Measurements from ENCODE around the gene KIF3C.

The KIF3C gene

GRCh38 chr2:25989154-25989553, 6.9 kb upstream of the KIF3C start:
- WGBS (ENCODE audit: extremely low coverage, insufficient coverage, low lambda C conversion rate) = no CpG with 5 or more reads among the region's 4 CpGs
- no peak overlapping the region for H2BK15ac ChIP-seq (replicated peaks; ENCODE audit: low read depth)
- no peak for DNase-seq
- no peak overlapping the region for H2BK120ac ChIP-seq (ENCODE audit: low read depth, low read length)
- H3K4me2 ChIP-seq (ENCODE audit: low read length) = no peak overlapping the region
- no peak overlapping the region for H2AK5ac ChIP-seq (ENCODE audit: low read length)
- no peaks in the 10 kb centered on the region for H3K79me1 ChIP-seq (ENCODE audit: low read length)
- no peak overlapping the region for H3K56ac ChIP-seq (ENCODE audit: low read length)
- H2BK5ac ChIP-seq (ENCODE audit: low read length) = no peak overlapping the region
- no peaks in the 10 kb centered on the region for H3K79me2 ChIP-seq (ENCODE audit: control insufficient read depth, insufficient read depth, low read length)
- no peak overlapping the region for H3K18ac ChIP-seq (ENCODE audit: low read length)
- H3K27me3 ChIP-seq (ENCODE audit: insufficient read depth, low read length, poor library complexity) = no peaks in the 10 kb centered on the region
- no peak overlapping the region for H3K27ac ChIP-seq (ENCODE audit: low read depth, low read length)
- H3K4ac ChIP-seq (ENCODE audit: low read depth, low read length) = no peak overlapping the region
- no peaks in the 10 kb centered on the region for H3K36me3 ChIP-seq (ENCODE audit: control insufficient read depth, insufficient read depth, low read length)
- no peak overlapping the region for H4K5ac ChIP-seq (ENCODE audit: low read length)
- no peak overlapping the region for H3K9ac ChIP-seq (ENCODE audit: low read length)
- no peaks in the 10 kb centered on the region for H3K4me1 ChIP-seq (ENCODE audit: control insufficient read depth, low read depth, low read length)
- H3K23ac ChIP-seq (ENCODE audit: low read length) = no peak overlapping the region
- H3K4me3 ChIP-seq (ENCODE audit: low read length) = no peak overlapping the region
- no peak overlapping the region for H4K8ac ChIP-seq (ENCODE audit: low read depth, low read length)

DNA sequence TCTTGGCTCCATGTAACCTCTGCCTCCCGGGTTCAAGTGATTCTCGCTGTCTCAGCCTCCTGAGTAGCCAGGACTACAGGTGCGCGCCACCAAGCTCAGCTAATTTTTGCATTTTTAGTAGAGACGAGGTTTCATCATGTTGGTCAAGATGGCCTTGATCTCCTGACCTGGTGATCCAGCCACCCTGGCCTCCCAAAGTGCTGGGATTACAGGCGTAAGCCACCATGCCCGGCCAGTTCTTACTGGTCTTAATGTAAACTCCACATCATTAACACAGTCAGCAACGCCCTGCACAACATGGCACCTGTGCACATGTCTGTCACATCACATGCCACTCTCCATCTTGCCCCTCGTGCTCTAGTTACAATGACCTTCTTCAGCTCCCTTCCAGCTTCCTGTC, 5.8 kb upstream of the KIF3C start:
- Histone ChIP-seq H3K27ac (ENCODE audit: low read depth, low read length) (no peak overlapping the region), H3K9ac (ENCODE audit: low read length) (no peak overlapping the region), H4K5ac (ENCODE audit: low read length) (no peak overlapping the region), H3K4me1 (ENCODE audit: control insufficient read depth, low read depth, low read length) (no peaks in the 10 kb centered on the region), H3K4ac (ENCODE audit: low read depth, low read length) (no peak overlapping the region), H3K4me2 (ENCODE audit: low read length) (no peak overlapping the region), H4K8ac (ENCODE audit: low read depth, low read length) (no peak overlapping the region), H3K79me1 (ENCODE audit: low read length) (no peaks in the 10 kb centered on the region), H2BK120ac (ENCODE audit: low read depth, low read length) (no peak overlapping the region), H3K23ac (ENCODE audit: low read length) (no peak overlapping the region), H3K79me2 (ENCODE audit: control insufficient read depth, insufficient read depth, low read length) (no peaks in the 10 kb centered on the region), H3K18ac (ENCODE audit: low read length) (no peak overlapping the region), H3K4me3 (ENCODE audit: low read length) (no peak overlapping the region), H2BK15ac (replicated peaks; ENCODE audit: low read depth) (no peak overlapping the region), H3K56ac (ENCODE audit: low read length) (no peak overlapping the region), H2AK5ac (ENCODE audit: low read length) (no peak overlapping the region), H3K27me3 (ENCODE audit: insufficient read depth, low read length, poor library complexity) (no peaks in the 10 kb centered on the region), H3K36me3 (ENCODE audit: control insufficient read depth, insufficient read depth, low read length) (no peaks in the 10 kb centered on the region), H2BK5ac (ENCODE audit: low read length) (no peak overlapping the region)
- no peak for DNase-seq
- WGBS (ENCODE audit: extremely low coverage, insufficient coverage, low lambda C conversion rate) = no CpG with 5 or more reads among the region's 9 CpGs

- no peak overlapping the region for H2BK15ac ChIP-seq (replicated peaks; ENCODE audit: low read depth)
- peaks cover 5% of the 10 kb centered on the region for H3K4me1 ChIP-seq (ENCODE audit: control insufficient read depth, low read depth, low read length)
- no peak overlapping the region for H2BK5ac ChIP-seq (ENCODE audit: low read length)
- H3K4me2 ChIP-seq (ENCODE audit: low read length) = no peak overlapping the region
- no peak overlapping the region for H3K56ac ChIP-seq (ENCODE audit: low read length)
- no peak overlapping the region for H4K8ac ChIP-seq (ENCODE audit: low read depth, low read length)
- H3K9ac ChIP-seq (ENCODE audit: low read length) = no peak overlapping the region
- H3K18ac ChIP-seq (ENCODE audit: low read length) = no peak overlapping the region
- H3K79me1 ChIP-seq (ENCODE audit: low read length) = peaks cover 15% of the 10 kb centered on the region
- no peak overlapping the region for H3K23ac ChIP-seq (ENCODE audit: low read length)
- no peak overlapping the region for H4K5ac ChIP-seq (ENCODE audit: low read length)
- no peaks in the 10 kb centered on the region for H3K27me3 ChIP-seq (ENCODE audit: insufficient read depth, low read length, poor library complexity)
- H3K79me2 ChIP-seq (ENCODE audit: control insufficient read depth, insufficient read depth, low read length) = peaks cover 17% of the 10 kb centered on the region
- H2BK120ac ChIP-seq (ENCODE audit: low read depth, low read length) = no peak overlapping the region
- DNase-seq = no peak
- no peak overlapping the region for H3K4ac ChIP-seq (ENCODE audit: low read depth, low read length)
- H3K36me3 ChIP-seq (ENCODE audit: control insufficient read depth, insufficient read depth, low read length) = no peaks in the 10 kb centered on the region
- no peak overlapping the region for H3K4me3 ChIP-seq (ENCODE audit: low read length)
- no peak overlapping the region for H2AK5ac ChIP-seq (ENCODE audit: low read length)
- no peak overlapping the region for H3K27ac ChIP-seq (ENCODE audit: low read depth, low read length)
Observed at GRCh38 chr2:25983735-25984134, 1.4 kb upstream of the KIF3C start.

DNA sequence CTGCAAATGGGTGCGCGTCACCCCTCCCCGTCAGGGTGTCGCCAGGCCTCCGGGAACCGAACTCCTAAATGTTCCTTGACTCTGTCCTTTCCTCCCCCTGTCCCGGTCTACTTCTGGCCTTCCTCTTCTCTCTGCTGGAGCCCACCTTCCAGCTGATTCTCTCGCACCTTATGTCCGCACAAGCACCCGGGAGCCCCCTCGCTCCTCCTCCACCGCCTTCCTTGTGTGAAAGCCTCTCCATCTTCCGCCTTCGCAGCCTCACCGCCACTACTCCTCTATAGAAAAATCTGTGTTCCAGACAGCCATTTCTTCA, 627 bp upstream of the KIF3C start:
- peaks cover 7% of the 10 kb centered on the region for H3K4me1 ChIP-seq (ENCODE audit: control insufficient read depth, low read depth, low read length)
- peak overlapping the region; percentile 28 for H2BK120ac ChIP-seq (ENCODE audit: low read depth, low read length)
- H3K27me3 ChIP-seq (ENCODE audit: insufficient read depth, low read length, poor library complexity) = no peaks in the 10 kb centered on the region
- no peak overlapping the region for H2BK15ac ChIP-seq (replicated peaks; ENCODE audit: low read depth)
- H3K9ac ChIP-seq (ENCODE audit: low read length) = peak overlapping the region; percentile 65
- no peak overlapping the region for H4K5ac ChIP-seq (ENCODE audit: low read length)
- WGBS (ENCODE audit: extremely low coverage, insufficient coverage, low lambda C conversion rate) = no CpG with 5 or more reads among the region's 15 CpGs
- no peak overlapping the region for H3K27ac ChIP-seq (ENCODE audit: low read depth, low read length)
- H3K4me3 ChIP-seq (ENCODE audit: low read length) = peak overlapping the region; percentile 28
- H3K79me2 ChIP-seq (ENCODE audit: control insufficient read depth, insufficient read depth, low read length) = peaks cover 17% of the 10 kb centered on the region
- H3K4ac ChIP-seq (ENCODE audit: low read depth, low read length) = no peak overlapping the region
- peak overlapping the region; percentile 85 for H3K4me2 ChIP-seq (ENCODE audit: low read length)
- H4K8ac ChIP-seq (ENCODE audit: low read depth, low read length) = peak overlapping the region; percentile 17
- no peak overlapping the region for H2AK5ac ChIP-seq (ENCODE audit: low read length)
- no peak overlapping the region for H3K23ac ChIP-seq (ENCODE audit: low read length)
- H3K56ac ChIP-seq (ENCODE audit: low read length) = peak overlapping the region; percentile 91
- no peaks in the 10 kb centered on the region for H3K36me3 ChIP-seq (ENCODE audit: control insufficient read depth, insufficient read depth, low read length)
- H3K18ac ChIP-seq (ENCODE audit: low read length) = peak overlapping the region; percentile 44
- H2BK5ac ChIP-seq (ENCODE audit: low read length) = peak overlapping the region; percentile 29
- no peak for DNase-seq
- peaks cover 17% of the 10 kb centered on the region for H3K79me1 ChIP-seq (ENCODE audit: low read length)

DNA sequence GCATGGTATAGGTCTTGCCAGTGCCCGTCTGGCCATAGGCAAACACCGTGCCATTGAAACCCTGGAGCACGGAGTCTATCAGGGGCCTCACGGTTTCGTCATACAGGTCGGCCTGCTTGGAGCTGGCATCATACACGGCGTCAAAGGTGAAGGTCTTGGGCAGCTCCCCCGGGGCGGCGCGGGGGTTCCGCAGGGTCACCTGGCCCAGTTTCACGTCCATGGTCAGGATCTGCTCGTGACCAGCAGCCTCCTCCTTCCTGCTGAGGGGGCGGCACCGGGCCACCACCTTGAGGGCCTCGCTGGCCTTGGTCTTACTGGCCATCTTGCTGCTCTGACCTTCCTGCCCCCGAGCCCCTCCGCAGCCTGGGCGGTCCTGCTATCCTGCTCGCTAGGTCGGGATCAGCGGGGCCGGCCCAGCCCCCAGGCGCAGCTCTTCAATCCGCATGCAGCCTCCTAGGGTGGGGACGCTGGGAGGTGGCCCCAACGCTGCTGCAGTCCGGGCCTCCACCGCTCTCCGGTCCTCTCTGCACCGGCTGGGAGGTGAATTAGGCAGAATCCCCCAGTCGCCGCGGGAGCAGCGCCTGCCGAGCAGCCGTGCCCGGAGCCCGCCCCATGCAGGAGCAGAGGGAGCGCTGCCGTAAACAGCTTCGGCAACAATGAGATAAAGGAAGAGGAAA, 563 bp downstream of the KIF3C start:
- no peak overlapping the region for H4K5ac ChIP-seq (ENCODE audit: low read length)
- peak overlapping the region; percentile 81 for H3K9ac ChIP-seq (ENCODE audit: low read length)
- WGBS (ENCODE audit: extremely low coverage, insufficient coverage, low lambda C conversion rate) = no CpG with 5 or more reads among the region's 44 CpGs
- H3K23ac ChIP-seq (ENCODE audit: low read length) = peak overlapping the region; percentile 7
- no peak overlapping the region for H4K8ac ChIP-seq (ENCODE audit: low read depth, low read length)
- H3K4me3 ChIP-seq (ENCODE audit: low read length) = peak overlapping the region; percentile 65
- no peak overlapping the region for H2BK5ac ChIP-seq (ENCODE audit: low read length)
- no peak overlapping the region for H2BK120ac ChIP-seq (ENCODE audit: low read depth, low read length)
- H3K4me1 ChIP-seq (ENCODE audit: control insufficient read depth, low read depth, low read length) = peaks cover 10% of the 10 kb centered on the region
- no peaks in the 10 kb centered on the region for H3K36me3 ChIP-seq (ENCODE audit: control insufficient read depth, insufficient read depth, low read length)
- H3K56ac ChIP-seq (ENCODE audit: low read length) = peak overlapping the region; percentile 91
- no peak for DNase-seq
- H2BK15ac ChIP-seq (replicated peaks; ENCODE audit: low read depth) = no peak overlapping the region
- H3K4ac ChIP-seq (ENCODE audit: low read depth, low read length) = no peak overlapping the region
- peak overlapping the region; percentile 84 for H3K27ac ChIP-seq (ENCODE audit: low read depth, low read length)
- peaks cover 20% of the 10 kb centered on the region for H3K79me1 ChIP-seq (ENCODE audit: low read length)
- H3K18ac ChIP-seq (ENCODE audit: low read length) = peak overlapping the region; percentile 25
- no peaks in the 10 kb centered on the region for H3K27me3 ChIP-seq (ENCODE audit: insufficient read depth, low read length, poor library complexity)
- H3K4me2 ChIP-seq (ENCODE audit: low read length) = peak overlapping the region; percentile 77
- H3K79me2 ChIP-seq (ENCODE audit: control insufficient read depth, insufficient read depth, low read length) = peaks cover 19% of the 10 kb centered on the region
- no peak overlapping the region for H2AK5ac ChIP-seq (ENCODE audit: low read length)

DNA sequence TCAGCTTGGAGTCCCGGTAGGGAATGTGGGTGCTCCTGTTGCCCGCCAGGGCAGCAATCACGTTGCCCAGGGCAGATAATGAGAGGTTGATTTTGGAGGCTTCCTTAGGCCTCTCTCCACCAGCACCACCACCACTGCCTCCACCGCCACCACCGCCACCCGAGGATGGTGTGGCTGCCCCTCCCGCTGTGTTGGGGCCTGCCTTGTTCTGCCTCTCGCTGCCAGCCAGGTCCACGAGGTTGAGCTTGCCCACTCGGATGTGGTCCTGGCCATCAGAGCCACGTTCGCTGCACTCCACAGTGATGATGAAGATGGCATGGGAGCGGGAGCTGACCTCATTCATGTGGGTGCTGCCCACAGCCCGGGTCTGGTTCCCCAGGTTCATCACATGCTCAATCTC, 1.3 kb downstream of the KIF3C start:
- Histone ChIP-seq H2AK5ac (ENCODE audit: low read length) (no peak overlapping the region), H2BK120ac (ENCODE audit: low read depth, low read length) (no peak overlapping the region), H3K79me2 (ENCODE audit: control insufficient read depth, insufficient read depth, low read length) (peaks cover 19% of the 10 kb centered on the region), H3K27ac (ENCODE audit: low read depth, low read length) (no peak overlapping the region), H3K79me1 (ENCODE audit: low read length) (peaks cover 20% of the 10 kb centered on the region), H3K4me2 (ENCODE audit: low read length) (no peak overlapping the region), H3K36me3 (ENCODE audit: control insufficient read depth, insufficient read depth, low read length) (no peaks in the 10 kb centered on the region), H3K56ac (ENCODE audit: low read length) (peak overlapping the region; percentile 54), H3K4me1 (ENCODE audit: control insufficient read depth, low read depth, low read length) (peaks cover 10% of the 10 kb centered on the region), H2BK15ac (replicated peaks; ENCODE audit: low read depth) (no peak overlapping the region), H2BK5ac (ENCODE audit: low read length) (no peak overlapping the region), H4K5ac (ENCODE audit: low read length) (no peak overlapping the region), H3K9ac (ENCODE audit: low read length) (no peak overlapping the region), H4K8ac (ENCODE audit: low read depth, low read length) (no peak overlapping the region), H3K4me3 (ENCODE audit: low read length) (no peak overlapping the region), H3K23ac (ENCODE audit: low read length) (no peak overlapping the region), H3K27me3 (ENCODE audit: insufficient read depth, low read length, poor library complexity) (no peaks in the 10 kb centered on the region), H3K18ac (ENCODE audit: low read length) (no peak overlapping the region), H3K4ac (ENCODE audit: low read depth, low read length) (no peak overlapping the region)
- no peak for DNase-seq
- WGBS (ENCODE audit: extremely low coverage, insufficient coverage, low lambda C conversion rate) = no CpG with 5 or more reads among the region's 14 CpGs

Data from mesendoderm (in vitro differentiated cells).